ENCODE data around the gene VWF. TPM values are rescaled to one million over a fixed set of nuclear protein-coding genes. Genes with fewer than 3 reads are reported as not detected.
A peak's percentile ranks its signal among the peaks of the same experiment; 100 is the strongest.
"Not testable (repeated sequence)": the region's sequence is repeated elsewhere in the genome, so short reads cannot be mapped to it uniquely, and the experiment has no call there.

Gene VWF
- total RNA-seq, 1 donor from 2014 or later, result 0.70 TPM

GRCh38 chr12:6158749-6159148, 34.3 kb upstream of the VWF start:
- H3K4me3 Mint-ChIP-seq, result no peak overlapping the region
- H3K27me3 Mint-ChIP-seq, result peaks cover 6% of the 10 kb centered on the region
- H3K27ac Mint-ChIP-seq, result peak overlapping the region; percentile 38
- TF ChIP-seq CTCF (conservative IDR thresholded peaks at IDR 0.05), result no peak
- peaks cover 5% of the 10 kb centered on the region for H3K9me3 Mint-ChIP-seq
- H3K4me1 Mint-ChIP-seq (ENCODE audit: unreplicated experiment), result peaks cover 5% of the 10 kb centered on the region
- DNase-seq (ENCODE audit: extremely low spot score, unreplicated experiment), result no peak
- H3K36me3 Mint-ChIP-seq, result peaks cover 4% of the 10 kb centered on the region

GRCh38 chr12:6158255-6158654, 33.8 kb upstream of the VWF start:
- TF ChIP-seq CTCF (conservative IDR thresholded peaks at IDR 0.05), result no peak
- Mint-ChIP-seq H3K27ac (no peak overlapping the region), H3K4me3 (peak overlapping the region; percentile 2)

GRCh38 chr12:6157482-6157881, 33.0 kb upstream of the VWF start:
- Mint-ChIP-seq H3K27ac (no peak overlapping the region), H3K4me3 (no peak overlapping the region), H3K9me3 (peaks cover 5% of the 10 kb centered on the region), H3K4me1 (ENCODE audit: unreplicated experiment) (peaks cover 5% of the 10 kb centered on the region), H3K27me3 (peaks cover 6% of the 10 kb centered on the region), H3K36me3 (peaks cover 4% of the 10 kb centered on the region)
- TF ChIP-seq CTCF (conservative IDR thresholded peaks at IDR 0.05), result no peak
- DNase-seq (ENCODE audit: extremely low spot score, unreplicated experiment), result no peak

More at GRCh38 chr12:6158255-6158654, 33.8 kb upstream of the VWF start:
- peaks cover 5% of the 10 kb centered on the region for H3K4me1 Mint-ChIP-seq (ENCODE audit: unreplicated experiment)
- peaks cover 5% of the 10 kb centered on the region for H3K9me3 Mint-ChIP-seq
- peaks cover 4% of the 10 kb centered on the region for H3K36me3 Mint-ChIP-seq
- peaks cover 6% of the 10 kb centered on the region for H3K27me3 Mint-ChIP-seq
- no peak for DNase-seq (ENCODE audit: extremely low spot score, unreplicated experiment)

GRCh38 chr12:6154730-6155459, 30.4 kb upstream of the VWF start:
- TF ChIP-seq CTCF (conservative IDR thresholded peaks at IDR 0.05), result no peak
- Mint-ChIP-seq H3K27me3 (peaks cover 6% of the 10 kb centered on the region), H3K27ac (no peak overlapping the region), H3K36me3 (peaks cover 4% of the 10 kb centered on the region), H3K4me3 (no peak overlapping the region), H3K9me3 (peaks cover 5% of the 10 kb centered on the region), H3K4me1 (ENCODE audit: unreplicated experiment) (peaks cover 5% of the 10 kb centered on the region)
- no peak for DNase-seq (ENCODE audit: extremely low spot score, unreplicated experiment)

- peak overlapping the region; percentile 17 for H3K27ac Mint-ChIP-seq
- not testable (repeated sequence) for H3K9me3 Mint-ChIP-seq; H3K36me3 Mint-ChIP-seq; H3K4me3 Mint-ChIP-seq; DNase-seq (ENCODE audit: extremely low spot score, unreplicated experiment); H3K27me3 Mint-ChIP-seq; H3K4me1 Mint-ChIP-seq (ENCODE audit: unreplicated experiment)
Measured at GRCh38 chr12:6148722-6149121, 24.3 kb upstream of the VWF start.

- no peak for TF ChIP-seq CTCF (conservative IDR thresholded peaks at IDR 0.05)
- peak overlapping the region; percentile 17 for H3K27ac Mint-ChIP-seq
- no peak for DNase-seq (ENCODE audit: extremely low spot score, unreplicated experiment)
- no peaks in the 10 kb centered on the region for H3K4me1 Mint-ChIP-seq (ENCODE audit: unreplicated experiment)
- peaks cover 4% of the 10 kb centered on the region for H3K36me3 Mint-ChIP-seq
- no peaks in the 10 kb centered on the region for H3K27me3 Mint-ChIP-seq
- H3K9me3 Mint-ChIP-seq, result peaks cover 7% of the 10 kb centered on the region
- H3K4me3 Mint-ChIP-seq, result no peak overlapping the region
Measured at GRCh38 chr12:6148061-6148460, 23.6 kb upstream of the VWF start.
